GM23248 (cell line): ENCODE results near the gene GSTM2.

Experiments used
- EZH2 ChIP-seq: fragments of 200-600 bp; sonication (generic); IDR thresholded peaks from 2 replicates; pipeline ENCODE4 v1.6.1; 2018; ENCODE audit warnings: antibody characterized with exemption, mild to moderate bottlenecking; ENCODE audit not compliant: insufficient read depth, poor library complexity, severe bottlenecking
- EZH2phosphoT487 ChIP-seq: fragments of 200-600 bp; sonication (generic); IDR thresholded peaks from 2 replicates; pipeline ENCODE4 v1.6.1; 2018; ENCODE audit warnings: antibody characterized with exemption, moderate library complexity, mild to moderate bottlenecking, low read depth; ENCODE audit not compliant: insufficient read depth

DNA sequence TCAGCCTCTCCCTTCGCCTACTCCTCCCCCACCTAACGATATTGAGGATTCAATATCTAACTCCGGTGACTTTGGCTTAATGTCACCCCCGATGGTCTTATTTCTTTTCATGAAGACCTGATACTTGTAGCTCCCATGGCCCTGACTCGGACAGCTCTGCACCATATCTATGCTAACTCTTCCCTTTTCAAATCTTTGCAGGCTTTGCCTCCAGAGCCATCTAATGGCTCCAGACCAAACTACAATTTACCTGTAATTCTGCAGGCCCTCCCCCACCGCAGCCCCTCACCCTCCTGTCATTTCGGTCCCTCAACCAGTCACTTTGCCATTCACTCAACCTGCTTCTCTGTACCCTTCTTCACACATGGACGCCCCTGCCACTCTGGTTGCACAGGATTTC lies 36.3 kb downstream of the GSTM2 start:
- TF ChIP-seq EZH2 (no peak), EZH2phosphoT487 (no peak)
